Measurements from ENCODE around the gene FAM3C.

The FAM3C gene

DNA sequence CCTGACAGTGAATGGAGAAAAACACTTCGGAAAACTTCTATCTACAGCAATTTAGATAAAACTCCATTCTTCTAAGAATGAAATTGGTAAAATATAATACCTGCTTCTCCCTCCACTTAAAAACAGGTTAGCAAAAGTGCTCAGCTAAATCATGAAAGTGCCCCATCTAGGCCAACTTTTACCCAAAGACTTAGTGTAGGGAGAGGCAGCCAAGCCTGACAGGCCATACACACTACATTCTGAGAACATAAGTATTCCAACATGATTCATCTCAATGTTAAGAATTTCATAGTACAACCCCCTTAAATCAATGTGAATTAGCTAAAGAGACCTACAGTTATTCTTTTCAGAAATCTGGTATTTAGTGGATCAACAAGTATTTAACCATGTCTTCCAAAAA, 7.2 kb downstream of the FAM3C start:
- DNase-seq (ENCODE audit: low spot score), result no peak
- TF ChIP-seq, protein P1, sequence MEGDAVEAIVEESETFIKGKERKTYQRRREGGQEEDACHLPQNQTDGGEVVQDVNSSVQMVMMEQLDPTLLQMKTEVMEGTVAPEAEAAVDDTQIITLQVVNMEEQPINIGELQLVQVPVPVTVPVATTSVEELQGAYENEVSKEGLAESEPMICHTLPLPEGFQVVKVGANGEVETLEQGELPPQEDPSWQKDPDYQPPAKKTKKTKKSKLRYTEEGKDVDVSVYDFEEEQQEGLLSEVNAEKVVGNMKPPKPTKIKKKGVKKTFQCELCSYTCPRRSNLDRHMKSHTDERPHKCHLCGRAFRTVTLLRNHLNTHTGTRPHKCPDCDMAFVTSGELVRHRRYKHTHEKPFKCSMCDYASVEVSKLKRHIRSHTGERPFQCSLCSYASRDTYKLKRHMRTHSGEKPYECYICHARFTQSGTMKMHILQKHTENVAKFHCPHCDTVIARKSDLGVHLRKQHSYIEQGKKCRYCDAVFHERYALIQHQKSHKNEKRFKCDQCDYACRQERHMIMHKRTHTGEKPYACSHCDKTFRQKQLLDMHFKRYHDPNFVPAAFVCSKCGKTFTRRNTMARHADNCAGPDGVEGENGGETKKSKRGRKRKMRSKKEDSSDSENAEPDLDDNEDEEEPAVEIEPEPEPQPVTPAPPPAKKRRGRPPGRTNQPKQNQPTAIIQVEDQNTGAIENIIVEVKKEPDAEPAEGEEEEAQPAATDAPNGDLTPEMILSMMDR (IDR thresholded peaks at IDR 0.05; ENCODE audit: extremely low read depth, missing control alignments), result no peak

DNA sequence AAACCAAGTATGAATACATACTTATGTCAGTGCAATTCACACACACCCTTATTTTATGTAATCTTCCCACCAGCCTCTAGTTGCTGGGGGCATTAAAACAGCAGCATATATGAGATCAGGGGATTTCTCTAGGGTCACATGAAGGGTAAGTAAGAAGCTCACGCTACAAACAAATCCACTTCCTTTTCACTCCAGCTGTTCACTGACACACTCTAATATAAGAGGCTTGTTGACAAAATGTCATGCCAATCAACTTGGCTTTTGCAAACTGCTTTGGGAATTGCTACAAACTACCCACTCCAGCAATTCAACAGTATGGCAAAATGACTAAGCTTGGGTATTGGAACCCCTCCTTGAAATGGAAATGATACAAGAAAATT, 10.3 kb downstream of the FAM3C start:
- TF ChIP-seq, protein P1 (IDR thresholded peaks at IDR 0.05; ENCODE audit: extremely low read depth, missing control alignments), result no peak
- peak; percentile 55 for DNase-seq (ENCODE audit: low spot score)

DNA sequence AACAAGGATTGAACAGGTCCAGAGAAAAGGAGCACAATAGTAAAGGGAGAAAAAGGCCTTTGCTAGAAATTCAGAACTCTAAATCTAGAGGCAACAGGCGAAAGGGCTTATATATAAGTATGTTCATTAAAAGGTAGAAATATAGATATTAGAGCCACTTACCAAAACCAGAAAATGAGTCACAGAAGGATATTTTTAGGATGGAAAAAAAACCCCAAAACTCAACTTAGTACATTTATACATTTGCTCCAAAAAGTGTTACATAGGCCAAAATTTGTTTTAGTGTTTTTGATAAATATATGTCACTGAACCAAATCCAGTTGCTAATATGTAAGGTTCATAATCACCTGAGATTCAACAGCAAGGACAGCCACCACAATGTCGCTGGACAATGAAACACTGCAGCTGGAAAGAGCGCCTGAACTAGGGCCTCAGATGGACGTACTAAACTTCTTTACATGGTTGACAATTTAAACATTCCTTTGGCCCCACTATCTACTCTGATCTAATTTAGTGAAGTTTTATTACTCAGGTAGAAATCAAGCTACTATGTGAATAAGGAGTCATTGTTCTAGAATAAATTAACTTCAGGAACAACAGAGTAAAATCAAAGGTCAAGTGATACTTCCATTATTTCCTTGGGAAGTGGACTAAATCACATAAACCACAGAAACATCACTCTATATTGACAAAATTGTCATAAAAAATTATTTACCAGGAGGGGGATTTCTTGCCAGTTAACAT, 10.9 kb downstream of the FAM3C start:
- no peak for DNase-seq (ENCODE audit: low spot score)
- TF ChIP-seq, protein P1 (IDR thresholded peaks at IDR 0.05; ENCODE audit: extremely low read depth, missing control alignments), result no peak

DNA sequence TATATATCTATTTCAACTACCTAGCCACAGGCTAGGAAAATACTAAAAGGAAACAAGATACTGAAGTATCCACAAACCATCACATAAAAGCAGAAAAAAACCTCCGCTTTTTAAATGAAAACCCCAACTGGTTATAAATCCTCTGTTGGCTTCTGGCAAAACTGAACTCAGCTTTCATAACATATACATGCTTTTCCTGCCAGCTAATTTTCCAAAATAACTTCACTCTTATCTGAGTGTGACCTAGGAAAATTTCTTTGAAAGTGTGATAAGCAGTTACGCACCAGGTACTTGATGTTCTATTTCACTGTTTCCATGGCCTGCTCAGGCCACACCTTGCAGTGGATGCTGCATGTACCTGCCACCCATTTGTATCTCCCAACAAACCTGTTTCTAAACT, 11.8 kb downstream of the FAM3C start:
- DNase-seq (ENCODE audit: low spot score), result no peak
- TF ChIP-seq, protein P1 (IDR thresholded peaks at IDR 0.05; ENCODE audit: extremely low read depth, missing control alignments), result no peak

DNA sequence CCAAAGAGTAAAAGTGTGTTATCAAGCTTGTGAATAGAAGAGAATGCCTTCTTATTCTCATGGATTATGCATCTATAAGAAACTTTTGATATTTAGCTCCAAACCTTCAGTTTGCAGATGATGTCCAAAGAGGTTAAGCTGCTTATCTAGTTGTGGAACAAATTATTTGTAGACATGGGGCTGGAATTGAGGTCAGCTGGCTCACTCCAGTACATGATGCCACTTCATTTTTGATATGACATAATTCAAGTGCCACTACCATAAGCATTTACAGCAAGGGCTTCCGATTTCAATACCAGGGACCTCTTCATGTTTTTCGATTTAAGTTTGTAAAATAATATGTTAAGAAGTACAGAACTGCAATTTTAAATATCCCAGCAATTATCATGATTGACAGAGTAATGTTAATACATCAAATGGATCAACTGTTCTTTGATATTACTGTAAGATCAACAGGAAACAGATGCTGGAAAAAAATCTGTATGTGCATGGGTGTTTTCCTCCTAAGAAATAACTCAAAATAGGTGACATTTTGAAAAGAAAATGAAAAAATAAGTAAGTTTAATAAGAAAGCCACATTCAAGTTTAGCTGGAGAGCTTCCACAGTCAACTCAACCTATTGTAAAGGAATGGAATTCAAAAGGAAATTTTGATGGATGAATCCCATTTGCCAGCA, 12.7 kb downstream of the FAM3C start:
- no peak for DNase-seq (ENCODE audit: low spot score)
- TF ChIP-seq, protein P1 (IDR thresholded peaks at IDR 0.05; ENCODE audit: extremely low read depth, missing control alignments), result no peak

DNA sequence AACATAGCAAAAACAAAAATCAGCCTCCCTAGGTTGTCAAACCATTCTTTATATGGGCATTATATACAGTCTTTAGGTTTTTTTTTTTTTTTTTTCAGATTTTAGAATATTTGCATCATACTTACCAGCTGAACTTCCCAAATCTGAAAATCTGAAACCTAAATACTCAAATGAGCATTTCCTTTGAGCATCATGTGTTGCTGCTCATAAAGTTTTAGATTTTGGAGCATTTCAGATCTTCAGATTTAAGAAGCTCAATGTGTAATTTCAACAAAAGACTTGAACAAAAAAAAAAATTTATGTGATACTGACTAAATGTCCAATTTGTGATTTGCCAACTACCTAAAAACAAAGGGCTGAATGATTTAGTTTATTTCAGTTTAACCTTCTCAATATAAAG, 13.6 kb downstream of the FAM3C start:
- no peak for DNase-seq (ENCODE audit: low spot score)
- TF ChIP-seq, protein P1 (IDR thresholded peaks at IDR 0.05; ENCODE audit: extremely low read depth, missing control alignments), result no peak

DNA sequence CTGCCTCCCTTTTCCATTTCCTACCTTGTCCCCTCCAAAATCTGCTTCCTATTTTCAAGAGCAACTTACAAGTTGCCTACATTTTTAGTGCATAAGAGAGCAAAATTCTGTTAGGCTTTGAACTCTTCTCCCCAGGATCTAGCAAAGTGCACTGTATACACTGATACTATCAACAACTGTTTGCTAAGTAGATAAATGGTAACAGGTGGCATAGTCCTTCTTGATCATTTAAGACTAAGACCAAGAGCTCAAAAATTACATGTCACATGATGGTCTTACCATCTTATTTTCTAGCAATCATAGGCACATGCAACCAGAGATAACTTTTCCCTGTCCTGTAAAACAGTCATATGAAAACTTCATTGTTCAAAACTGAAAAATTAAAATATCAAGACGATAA, 16.2 kb downstream of the FAM3C start:
- TF ChIP-seq, protein P1 (IDR thresholded peaks at IDR 0.05; ENCODE audit: extremely low read depth, missing control alignments), result no peak
- DNase-seq (ENCODE audit: low spot score), result no peak
